ENCODE measurements around the gene MZF1.

Gene MZF1

DNA sequence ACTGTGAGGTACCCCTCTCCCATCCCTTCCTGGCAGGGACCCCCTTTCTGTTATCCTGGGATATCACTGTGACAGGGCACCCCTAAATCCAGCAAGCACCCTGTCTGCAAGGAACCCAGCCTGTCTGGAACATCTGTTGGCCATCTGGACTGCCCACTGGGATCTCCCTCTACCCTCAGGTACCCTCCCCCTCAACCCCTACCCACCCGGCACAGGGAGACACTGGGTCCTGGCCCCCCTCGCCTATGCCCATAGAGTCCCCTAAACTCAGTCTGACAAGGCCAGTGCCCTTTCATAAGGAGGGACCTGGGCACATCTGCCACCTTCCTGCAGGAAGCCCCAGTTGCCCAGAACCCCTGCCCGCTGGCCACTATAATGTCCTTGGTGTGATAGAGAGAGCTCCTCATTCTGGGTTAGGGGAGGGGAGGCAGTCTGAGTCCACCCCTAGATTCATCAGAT is 58.5 kb downstream of the MZF1 start:
- no peak for DNase-seq (ENCODE audit: low read depth in 2 of 2, low spot score in 1 of 2)

DNA sequence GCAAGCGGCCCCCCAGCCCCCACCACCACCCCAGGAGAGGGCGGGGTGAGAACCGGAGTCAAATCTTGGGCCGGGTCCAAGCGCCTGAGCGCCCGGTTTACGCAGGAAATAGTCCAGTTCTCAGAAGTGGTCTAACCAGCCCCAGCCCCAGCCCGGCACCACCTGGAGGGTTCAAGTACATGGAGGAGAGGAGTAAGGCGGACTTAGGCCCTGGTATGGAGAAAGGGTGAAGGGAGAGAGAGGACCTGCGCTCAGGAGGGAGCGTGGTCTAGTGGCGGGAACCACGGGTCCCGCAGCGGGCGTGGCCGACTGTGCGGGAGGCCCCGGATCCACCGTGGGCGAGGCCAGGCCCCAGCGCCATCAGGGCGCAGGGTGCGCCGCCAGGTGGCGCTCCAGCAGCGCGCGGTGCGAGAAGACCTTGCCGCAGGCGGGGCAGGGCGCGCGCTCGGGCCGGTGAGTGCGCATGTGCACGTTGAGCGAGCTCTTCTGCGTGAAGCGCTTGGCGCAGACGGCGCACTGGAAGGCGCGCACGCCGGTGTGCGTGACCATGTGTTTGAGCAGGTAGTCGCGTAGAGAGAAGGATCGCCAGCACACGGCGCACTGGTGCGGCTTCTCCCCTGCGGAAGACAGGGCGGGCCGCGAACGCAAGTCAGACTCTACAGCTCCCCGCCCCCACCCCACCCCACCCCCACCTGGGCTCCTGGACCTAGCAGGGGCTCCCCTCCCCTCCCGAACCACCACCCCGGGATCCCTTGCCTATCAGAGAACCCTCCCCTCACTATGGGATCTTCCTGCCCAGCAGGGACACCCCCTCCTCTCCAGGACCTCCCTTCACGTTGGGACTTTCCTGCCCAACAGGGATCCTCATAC is 59.2 kb downstream of the MZF1 start:
- peak; percentile 85 to 87 for DNase-seq (ENCODE audit: low read depth in 2 of 2, low spot score in 1 of 2)

DNA sequence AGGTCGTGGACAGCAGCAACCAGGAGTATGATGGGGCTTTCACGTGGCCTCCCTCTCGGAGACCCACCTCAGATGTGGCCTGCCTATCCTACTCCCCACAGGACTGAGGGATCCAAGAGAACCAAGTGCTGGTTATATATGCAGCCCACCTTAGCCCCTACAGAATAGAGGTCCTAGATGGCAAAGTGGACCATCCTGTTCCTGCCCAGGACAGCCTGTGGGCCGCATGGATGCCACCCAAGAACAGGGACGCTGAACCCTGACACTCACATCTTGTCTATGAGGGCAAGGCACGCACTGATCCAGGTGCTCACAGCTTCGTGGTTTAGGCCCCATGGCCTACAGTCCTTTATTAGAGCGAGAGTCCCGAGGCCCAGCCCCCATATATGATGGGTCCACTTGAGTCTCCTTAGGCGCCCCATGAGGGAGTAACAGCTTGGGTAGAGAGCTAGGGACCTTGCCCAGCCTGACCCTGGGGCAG is 59.9 kb downstream of the MZF1 start:
- DNase-seq (ENCODE audit: low read depth in 2 of 2, low spot score in 1 of 2): no peak
